ENCODE data around the gene FCHSD2. TPM values are rescaled to one million over a fixed set of nuclear protein-coding genes. Genes with fewer than 3 reads are reported as not detected.

Gene FCHSD2
- total and polyA plus RNA-seq, 4 donors: 7.6 to 18.7 (median 9.9) TPM

- TF ChIP-seq HNF4G (IDR thresholded peaks at IDR 0.05) (no peak), FOXA2 (IDR thresholded peaks at IDR 0.05) (no peak), EGR1 (IDR thresholded peaks at IDR 0.05; ENCODE audit: low read depth in 2 of 2) (no peak), HNF4A (conservative IDR thresholded peaks at IDR 0.05) (no peak), YY1 (IDR thresholded peaks at IDR 0.05) (no peak), TAF1 (conservative IDR thresholded peaks at IDR 0.05) (no peak), REST (IDR thresholded peaks at IDR 0.05) (no peak), RXRA (IDR thresholded peaks at IDR 0.05) (no peak)
- H3K4me3 ChIP-seq (ENCODE audit: low read depth in 1 of 3, low read length in 3 of 3): no peak overlapping the region
- DNase-seq (ENCODE audit: low spot score): no peak
- peaks cover 0 to 2% (median under 1%) of the 10 kb centered on the region in 4 donors for H3K36me3 ChIP-seq (ENCODE audit: control insufficient read depth in 4 of 4, insufficient read depth in 3 of 4, low read depth in 1 of 4, low read length in 3 of 4)
- no peaks in the 10 kb centered on the region for H3K27me3 ChIP-seq (ENCODE audit: control insufficient read depth in 4 of 4, insufficient read depth in 4 of 4, low read length in 3 of 4)
- no peak overlapping the region for H3K27ac ChIP-seq (ENCODE audit: low read depth in 1 of 2, low read length in 2 of 2)
- H3K9me3 ChIP-seq (ENCODE audit: control insufficient read depth in 4 of 4, low read length in 3 of 4): no peaks in the 10 kb centered on the region
- H3K9ac ChIP-seq (ENCODE audit: low read depth in 1 of 2, low read length in 2 of 2): no peak overlapping the region
- H3K4me1 ChIP-seq (ENCODE audit: control insufficient read depth in 4 of 4, insufficient read depth in 4 of 4, low read length in 3 of 4): peaks cover 0 to 17% (median 2%) of the 10 kb centered on the region in 4 donors
Measured at GRCh38 chr11:72901374-72901773, 240.7 kb downstream of the FCHSD2 start.

- H3K4me1 ChIP-seq (ENCODE audit: control insufficient read depth in 4 of 4, insufficient read depth in 4 of 4, low read length in 3 of 4): peaks cover 0 to 17% (median 2%) of the 10 kb centered on the region in 4 donors
- no peaks in the 10 kb centered on the region for H3K27me3 ChIP-seq (ENCODE audit: control insufficient read depth in 4 of 4, insufficient read depth in 4 of 4, low read length in 3 of 4)
- no peak overlapping the region for H3K4me3 ChIP-seq (ENCODE audit: low read depth in 1 of 3, low read length in 3 of 3)
- WGBS: 88% methylated on average over 2 of the region's 2 CpGs
- no peaks in the 10 kb centered on the region for H3K9me3 ChIP-seq (ENCODE audit: control insufficient read depth in 4 of 4, low read length in 3 of 4)
- peaks cover 0 to 4% (median under 1%) of the 10 kb centered on the region in 4 donors for H3K36me3 ChIP-seq (ENCODE audit: control insufficient read depth in 4 of 4, insufficient read depth in 3 of 4, low read depth in 1 of 4, low read length in 3 of 4)
- TF ChIP-seq SP1 (IDR thresholded peaks at IDR 0.05) (no peak), EGR1 (IDR thresholded peaks at IDR 0.05; ENCODE audit: low read depth in 2 of 2) (no peak), GABPA (IDR thresholded peaks at IDR 0.05 in 1 of 2, conservative IDR thresholded peaks at IDR 0.05 in 1 of 2) (no peak), MAX (IDR thresholded peaks at IDR 0.05) (no peak), RAD21 (IDR thresholded peaks at IDR 0.05) (no peak), JUND (IDR thresholded peaks at IDR 0.05) (no peak), FOXA2 (IDR thresholded peaks at IDR 0.05) (no peak), HNF4A (conservative IDR thresholded peaks at IDR 0.05) (no peak), RXRA (IDR thresholded peaks at IDR 0.05) (no peak), ATF3 (IDR thresholded peaks at IDR 0.05) (no peak), TAF1 (conservative IDR thresholded peaks at IDR 0.05) (no peak), REST (IDR thresholded peaks at IDR 0.05) (no peak)
- no peak overlapping the region for H3K27ac ChIP-seq (ENCODE audit: low read depth in 1 of 2, low read length in 2 of 2)
- DNase-seq (ENCODE audit: low spot score): no peak
- H3K9ac ChIP-seq (ENCODE audit: low read depth in 1 of 2, low read length in 2 of 2): no peak overlapping the region
Measured at GRCh38 chr11:72900013-72900412, 242.1 kb downstream of the FCHSD2 start.

Measured in liver (tissue), 9 donors.